Upper lobe of left lung (tissue), 4 donors: ENCODE results near the gene FMNL2.

Experiments used
- CTCF ChIP-seq, 6 experiments: fragments of 450-650 bp in 4 of 6; fragments of 200-600 bp in 2 of 6; sonication (generic) in 2 of 6; IDR thresholded peaks; one replicate each; pipeline ENCODE4 v1.5.1; 2016 to 2019; ENCODE audit warnings: antibody characterized with exemption in 6 of 6
- EP300 ChIP-seq, 4 donors: sonication (generic); formaldehyde crosslinking; IDR thresholded peaks; one replicate each; pipeline ENCODE4 v1.5.1; 2017; ENCODE audit warnings: antibody characterized with exemption in 4 of 4, control low read depth in 2 of 4
- POLR2A ChIP-seq, 4 donors: fragments of 450-650 bp; IDR thresholded peaks; one replicate each; pipeline ENCODE4 v1.5.1; 2016 to 2017; ENCODE audit warnings: antibody characterized with exemption in 4 of 4, mild to moderate bottlenecking in 2 of 4
- POLR2AphosphoS5 ChIP-seq, 2 donors: sonication (generic); formaldehyde crosslinking; IDR thresholded peaks; one replicate each; pipeline ENCODE4 v1.5.1; 2017; ENCODE audit warnings: antibody characterized with exemption in 2 of 2

DNA sequence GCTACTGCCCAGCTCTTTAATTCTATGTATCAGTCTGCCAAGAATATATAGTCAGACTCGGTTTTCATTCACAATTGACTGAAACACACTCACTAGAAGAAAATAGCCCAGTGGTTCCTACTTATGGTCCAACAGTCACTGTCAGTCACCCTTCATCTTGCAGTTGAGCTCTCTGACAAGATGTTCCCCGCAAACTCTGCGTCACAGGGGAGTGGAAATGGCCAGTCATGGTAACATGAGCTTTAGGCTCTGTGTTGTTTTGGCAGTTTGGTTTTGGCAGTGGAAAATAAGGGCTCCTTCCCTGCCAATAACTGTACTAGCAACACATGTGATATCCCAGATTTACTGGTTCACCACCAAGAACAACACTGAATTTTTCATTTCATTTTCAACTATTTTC, 259.8 kb downstream of the FMNL2 start:
- TF ChIP-seq CTCF (IDR thresholded peaks at IDR 0.05) (no peak), EP300 (IDR thresholded peaks at IDR 0.05) (no peak), POLR2A (IDR thresholded peaks at IDR 0.05) (no peak), POLR2AphosphoS5 (IDR thresholded peaks at IDR 0.05) (no peak)
